Hepatocyte (in vitro differentiated cells): Measurements from ENCODE around the gene DNASE2. TPM values are rescaled to one million over a fixed set of nuclear protein-coding genes. Genes with fewer than 3 reads are reported as not detected.
A peak's percentile ranks its signal among the peaks of the same experiment; 100 is the strongest.

Source experiments
- DNase-seq: peaks from one replicate; pipeline ENCODE4 v3.0.0-alpha.2; 2016; ENCODE audit warnings: low spot score
- H2AFZ ChIP-seq: fragments of 200-600 bp; sonication (generic); 2 replicates; pipeline ENCODE4 v1.6.0; 2016; ENCODE audit warnings: antibody characterized with exemption, mild to moderate bottlenecking
- H3K27ac ChIP-seq: fragments of 200-600 bp; sonication (generic); 2 replicates; pipeline ENCODE4 v1.5.1; 2016; ENCODE audit warnings: mild to moderate bottlenecking
- H3K27me3 ChIP-seq: fragments of 200-600 bp; sonication (generic); 2 replicates; pipeline ENCODE4 v1.6.1; 2016
- H3K36me3 ChIP-seq: fragments of 200-600 bp; sonication (generic); replicated peaks from 2 replicates; pipeline ENCODE4 v1.5.1; 2016; ENCODE audit warnings: low read depth; ENCODE audit not compliant: insufficient read depth
- H3K4me1 ChIP-seq: fragments of 200-600 bp; sonication (generic); 2 replicates; pipeline ENCODE4 v1.5.1; 2016; ENCODE audit warnings: mild to moderate bottlenecking, moderate library complexity; ENCODE audit not compliant: insufficient read depth
- H3K4me2 ChIP-seq: fragments of 200-600 bp; sonication (generic); 2 replicates; pipeline ENCODE4 v1.6.0; 2016
- H3K4me3 ChIP-seq: fragments of 200-600 bp; sonication (generic); 2 replicates; pipeline ENCODE4 v1.5.1; 2016; ENCODE audit warnings: mild to moderate bottlenecking
- H3K79me2 ChIP-seq: fragments of 200-600 bp; sonication (generic); 2 replicates; pipeline ENCODE4 v1.6.0; 2017; ENCODE audit warnings: mild to moderate bottlenecking
- H3K9me2 ChIP-seq: fragments of 200-600 bp; sonication (generic); replicated peaks from 2 replicates; pipeline ENCODE4 v1.6.0; 2017; ENCODE audit warnings: mild to moderate bottlenecking; ENCODE audit not compliant: insufficient read depth
- H3K9me3 ChIP-seq: fragments of 200-600 bp; sonication (generic); 2 replicates; pipeline ENCODE4 v1.5.1; 2016; ENCODE audit warnings: low read depth, mild to moderate bottlenecking
- H4K20me1 ChIP-seq: fragments of 200-600 bp; sonication (generic); 2 replicates; pipeline ENCODE4 v1.6.0; 2016; ENCODE audit warnings: mild to moderate bottlenecking; ENCODE audit not compliant: insufficient read depth, poor library complexity, severe bottlenecking
- CTCF ChIP-seq: fragments of 200-600 bp; sonication (generic); IDR thresholded peaks from 2 replicates; pipeline ENCODE4 v1.5.1; 2016; ENCODE audit warnings: antibody characterized with exemption, mild to moderate bottlenecking; ENCODE audit not compliant: poor library complexity
- EZH2 ChIP-seq: fragments of 200-600 bp; sonication (generic); IDR thresholded peaks from 2 replicates; pipeline ENCODE4 v1.6.1; 2016; ENCODE audit warnings: antibody characterized with exemption, mild to moderate bottlenecking, borderline replicate concordance
- EZH2phosphoT487 ChIP-seq: fragments of 200-600 bp; sonication (generic); IDR thresholded peaks from one replicate; pipeline ENCODE4 v1.6.1; 2018; ENCODE audit warnings: antibody characterized with exemption, mild to moderate bottlenecking, low read depth, moderate library complexity; ENCODE audit not compliant: unreplicated experiment, severe bottlenecking
- WGBS: methylation state at CpG from one replicate; pipeline ENCODE4 v1.1.6; 2016; ENCODE audit warnings: low lambda C conversion rate; ENCODE audit errors: missing lambda C conversion rate; 5-methylcytosine and 5-hydroxymethylcytosine counted together
- microRNA-seq: library from miRNA; unstranded; fragments of <30 nt; microRNA quantifications from one replicate; pipeline ENCODE4, GENCODE V29; 2017
- polyA plus RNA-seq: library from polyadenylated mRNA; unstranded; fragments of >200 nt; fragmentation: Nextera tagmentation; extraction: Ambion mirVana; gene quantifications from 2 replicates; pipeline ENCODE4 v1.2.1, GENCODE V29; 2016
- small RNA-seq: library from RNA; depleted of rRNA; stranded (forward); fragments of <200 nt; gene quantifications from one replicate; pipeline ENCODE3, GENCODE V24; 2014
- total RNA-seq: library from RNA; depleted of rRNA; stranded (reverse); fragments of >200 nt; gene quantifications from 2 replicates; pipeline ENCODE4 v1.2.3, GENCODE V29; 2014

Gene DNASE2
- total and polyA plus RNA-seq, 2 experiments from 2014 or later: 25.7 to 41.3 TPM

DNA sequence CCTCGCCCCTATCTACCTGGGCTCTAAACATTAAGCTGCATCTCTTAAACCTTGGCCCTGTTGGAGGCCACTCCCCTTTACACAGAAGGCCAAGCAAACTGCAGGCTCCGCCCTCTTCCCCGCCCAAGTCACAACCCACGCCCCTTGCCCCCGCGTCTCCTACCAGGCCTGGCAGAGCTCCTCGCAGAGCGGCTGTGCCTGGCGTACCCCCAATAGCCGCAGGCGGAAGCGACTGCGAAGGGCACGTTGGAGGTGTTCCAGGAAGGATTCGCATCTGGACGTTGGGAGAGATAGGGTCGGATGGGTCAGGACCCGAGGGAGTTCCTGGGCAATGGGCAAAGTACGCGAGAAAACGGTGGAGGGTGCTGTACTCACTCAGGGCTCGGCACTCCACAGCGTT lies 52.8 kb downstream of the DNASE2 start:
- no peaks in the 10 kb centered on the region for H3K4me1 ChIP-seq
- H3K27ac ChIP-seq: no peak overlapping the region
- H3K36me3 ChIP-seq: no peaks in the 10 kb centered on the region
- peak overlapping the region; percentile 34 for H3K4me2 ChIP-seq
- peaks cover 57% of the 10 kb centered on the region for H3K27me3 ChIP-seq
- no peak for TF ChIP-seq CTCF
- TF ChIP-seq EZH2phosphoT487: no peak
- no peak for TF ChIP-seq EZH2
- 16% methylated on average over 23 of the region's 23 CpGs for WGBS
- H2AFZ ChIP-seq: no peak overlapping the region
- H4K20me1 ChIP-seq: no peaks in the 10 kb centered on the region
- no peaks in the 10 kb centered on the region for H3K9me2 ChIP-seq
- no peak overlapping the region for H3K4me3 ChIP-seq
- no peaks in the 10 kb centered on the region for H3K9me3 ChIP-seq
- H3K79me2 ChIP-seq: no peaks in the 10 kb centered on the region
- DNase-seq: peak; percentile 56

- Histone ChIP-seq H3K36me3 (no peaks in the 10 kb centered on the region), H2AFZ (no peak overlapping the region), H3K79me2 (no peaks in the 10 kb centered on the region), H3K4me1 (no peaks in the 10 kb centered on the region), H4K20me1 (no peaks in the 10 kb centered on the region), H3K9me3 (no peaks in the 10 kb centered on the region), H3K9me2 (no peaks in the 10 kb centered on the region), H3K27me3 (peaks cover 34% of the 10 kb centered on the region), H3K27ac (no peak overlapping the region), H3K4me2 (peak overlapping the region; percentile 65), H3K4me3 (no peak overlapping the region)
- DNase-seq: peak; percentile 54
- TF ChIP-seq CTCF (peak; percentile 51), EZH2 (no peak)
- WGBS: 10% methylated on average over 32 of the region's 46 CpGs
Measured at GRCh38 chr19:12825254-12826131, 55.8 kb downstream of the DNASE2 start.

Small RNA genes within 50 kb of the gene (microRNA-seq; reads per million reads assigned to microRNA genes)
- gene MIR5695: not detected
- not detected for gene MIR6794

Small RNA genes within 50 kb of the gene (small RNA-seq; reads per million reads assigned to genes)
- 0.16 reads per million for gene MIR5695
- gene MIR6794: not detected

Other genes starting within 250 kb of the DNASE2 start
- gene MAN2B1, start 214.7 kb downstream of the DNASE2 start, total RNA-seq: 67.2 and 68.8 TPM in 2 replicates
- 77.1 and 81.9 TPM in 2 replicates for gene MAN2B1, start 214.7 kb downstream of the DNASE2 start, polyA plus RNA-seq
- gene WDR83, start 214.6 kb downstream of the DNASE2 start, total RNA-seq: 9.1 and 12.2 TPM in 2 replicates
- 19.5 and 21.5 TPM in 2 replicates for gene WDR83, start 214.6 kb downstream of the DNASE2 start, polyA plus RNA-seq
- 62.6 and 71.7 TPM in 2 replicates for gene DHPS, start 199.6 kb downstream of the DNASE2 start, total RNA-seq
- 63.1 and 84.7 TPM in 2 replicates for gene DHPS, start 199.6 kb downstream of the DNASE2 start, polyA plus RNA-seq
- gene GNG14, start 193.5 kb downstream of the DNASE2 start, total RNA-seq: not detected in 2 replicates
- gene GNG14, start 193.5 kb downstream of the DNASE2 start, polyA plus RNA-seq: not detected in 2 replicates
- 8.1 and 10.9 TPM in 2 replicates for gene FBXW9, start 184.8 kb downstream of the DNASE2 start, total RNA-seq
- gene FBXW9, start 184.8 kb downstream of the DNASE2 start, polyA plus RNA-seq: 9.1 and 11.1 TPM in 2 replicates
- gene TNPO2, start 157.5 kb downstream of the DNASE2 start, total RNA-seq: 41.4 and 65.2 TPM in 2 replicates
- 11.7 and 16.0 TPM in 2 replicates for gene TNPO2, start 157.5 kb downstream of the DNASE2 start, polyA plus RNA-seq
- gene TRIR, start 146.8 kb downstream of the DNASE2 start, total RNA-seq: 243 and 268 TPM in 2 replicates
- 246 and 259 TPM in 2 replicates for gene TRIR, start 146.8 kb downstream of the DNASE2 start, polyA plus RNA-seq
- 52.3 and 79.6 TPM in 2 replicates for gene GET3, start 144.0 kb downstream of the DNASE2 start, total RNA-seq
- 85.4 and 108 TPM in 2 replicates for gene GET3, start 144.0 kb downstream of the DNASE2 start, polyA plus RNA-seq
- gene BEST2, start 129.7 kb downstream of the DNASE2 start, total RNA-seq: not detected in 2 replicates
- gene BEST2, start 129.7 kb downstream of the DNASE2 start, polyA plus RNA-seq: not detected in 2 replicates
- gene HOOK2, start 105.9 kb downstream of the DNASE2 start, total RNA-seq: 44.3 and 70.5 TPM in 2 replicates
- 113 and 128 TPM in 2 replicates for gene HOOK2, start 105.9 kb downstream of the DNASE2 start, polyA plus RNA-seq
- 343 and 399 TPM in 2 replicates for gene JUNB, start 90.0 kb downstream of the DNASE2 start, total RNA-seq
- 539 and 633 TPM in 2 replicates for gene JUNB, start 90.0 kb downstream of the DNASE2 start, polyA plus RNA-seq
- gene PRDX2, start 79.6 kb downstream of the DNASE2 start, total RNA-seq: 497 and 589 TPM in 2 replicates
- 581 and 582 TPM in 2 replicates for gene PRDX2, start 79.6 kb downstream of the DNASE2 start, polyA plus RNA-seq
- not detected in 2 replicates for gene THSD8, start 79.4 kb downstream of the DNASE2 start, total RNA-seq
- gene THSD8, start 79.4 kb downstream of the DNASE2 start, polyA plus RNA-seq: 5.1 and 5.7 TPM in 2 replicates
- gene RNASEH2A, start 74.9 kb downstream of the DNASE2 start, total RNA-seq: 8.3 and 9.3 TPM in 2 replicates
- gene RNASEH2A, start 74.9 kb downstream of the DNASE2 start, polyA plus RNA-seq: 20.4 and 25.7 TPM in 2 replicates
- 0.32 TPM in 1 of 2 replicates, not detected in the other for gene RTBDN, start 46.9 kb downstream of the DNASE2 start, total RNA-seq
- 0.36 TPM in 1 of 2 replicates, not detected in the other for gene RTBDN, start 46.9 kb downstream of the DNASE2 start, polyA plus RNA-seq
- gene MAST1, start 42.9 kb downstream of the DNASE2 start, total RNA-seq: 0.20 and 0.32 TPM in 2 replicates
- 0.22 and 0.54 TPM in 2 replicates for gene MAST1, start 42.9 kb downstream of the DNASE2 start, polyA plus RNA-seq
- 0.37 TPM in 1 of 2 replicates, not detected in the other for gene KLF1, start 5.8 kb upstream of the DNASE2 start, total RNA-seq
- gene KLF1, start 5.8 kb upstream of the DNASE2 start, polyA plus RNA-seq: not detected in 2 replicates
- gene GCDH, start 9.7 kb upstream of the DNASE2 start, total RNA-seq: 31.7 and 34.2 TPM in 2 replicates
- 23.4 and 30.7 TPM in 2 replicates for gene GCDH, start 9.7 kb upstream of the DNASE2 start, polyA plus RNA-seq
- 0.67 TPM in 1 of 2 replicates, not detected in the other for gene SYCE2, start 37.8 kb upstream of the DNASE2 start, total RNA-seq
- gene SYCE2, start 37.8 kb upstream of the DNASE2 start, polyA plus RNA-seq: 0.77 TPM in 1 of 2 replicates, not detected in the other
- 36.2 and 45.6 TPM in 2 replicates for gene FARSA, start 52.3 kb upstream of the DNASE2 start, total RNA-seq
- 86.5 and 95.3 TPM in 2 replicates for gene FARSA, start 52.3 kb upstream of the DNASE2 start, polyA plus RNA-seq
- gene CALR, start 57.2 kb upstream of the DNASE2 start, total RNA-seq: 1,414 and 1,442 TPM in 2 replicates
- gene CALR, start 57.2 kb upstream of the DNASE2 start, polyA plus RNA-seq: 915 and 922 TPM in 2 replicates
- 64.5 and 65.8 TPM in 2 replicates for gene RAD23A, start 64.4 kb upstream of the DNASE2 start, total RNA-seq
- 130 and 140 TPM in 2 replicates for gene RAD23A, start 64.4 kb upstream of the DNASE2 start, polyA plus RNA-seq
- 21.0 and 27.2 TPM in 2 replicates for gene GADD45GIP1, start 75.8 kb upstream of the DNASE2 start, total RNA-seq
- gene GADD45GIP1, start 75.8 kb upstream of the DNASE2 start, polyA plus RNA-seq: 106 and 109 TPM in 2 replicates
- 0.17 TPM in 1 of 2 replicates, not detected in the other for gene DAND5, start 88.1 kb upstream of the DNASE2 start, total RNA-seq
- not detected in 2 replicates for gene DAND5, start 88.1 kb upstream of the DNASE2 start, polyA plus RNA-seq
- 3.8 and 12.8 TPM in 2 replicates for gene NFIX, start 114.0 kb upstream of the DNASE2 start, total RNA-seq
- 6.3 and 10.2 TPM in 2 replicates for gene NFIX, start 114.0 kb upstream of the DNASE2 start, polyA plus RNA-seq
- 0.36 and 0.47 TPM in 2 replicates for gene LYL1, start 221.4 kb upstream of the DNASE2 start, total RNA-seq
- gene LYL1, start 221.4 kb upstream of the DNASE2 start, polyA plus RNA-seq: 1.0 and 1.4 TPM in 2 replicates
- 21.0 and 31.2 TPM in 2 replicates for gene TRMT1, start 235.3 kb upstream of the DNASE2 start, total RNA-seq
- gene TRMT1, start 235.3 kb upstream of the DNASE2 start, polyA plus RNA-seq: 33.4 and 45.1 TPM in 2 replicates
- gene NACC1, start 236.8 kb upstream of the DNASE2 start, total RNA-seq: 32.6 and 35.0 TPM in 2 replicates
- 9.7 and 11.1 TPM in 2 replicates for gene NACC1, start 236.8 kb upstream of the DNASE2 start, polyA plus RNA-seq